BLaER1 treated with 17β-estradiol and CSF1 and Interleukin-3, amounts not matched to agents 10 nM and 100 nM (cell line): ENCODE measurements around the gene NGLY1.
A peak's percentile ranks its signal among the peaks of the same experiment; 100 is the strongest.

ENCODE experiments used
- H3K27ac ChIP-seq, 11 experiments: shearing (Covaris generic); formaldehyde crosslinking; 2 replicates each; pipeline ENCODE4 v1.8.1; 2022
- H3K27me3 ChIP-seq, 11 experiments: shearing (Covaris generic); formaldehyde crosslinking; 2 replicates each; pipeline ENCODE4 v1.8.1; 2022
- H3K36me3 ChIP-seq, 11 experiments: shearing (Covaris generic); formaldehyde crosslinking; 2 replicates each; pipeline ENCODE4 v1.8.1; 2022
- H3K4me1 ChIP-seq, 10 experiments: shearing (Covaris generic); formaldehyde crosslinking; 2 replicates each; pipeline ENCODE4 v1.8.1; 2022
- H3K4me2 ChIP-seq, 11 experiments: shearing (Covaris generic); formaldehyde crosslinking; 2 replicates each; pipeline ENCODE4 v1.8.1; 2022
- H3K4me3 ChIP-seq, 10 experiments: shearing (Covaris generic); formaldehyde crosslinking; 2 replicates each; pipeline ENCODE4 v1.8.1; 2022
- H3K9ac ChIP-seq, 11 experiments: shearing (Covaris generic); formaldehyde crosslinking; 2 replicates each; pipeline ENCODE4 v1.8.1; 2022
- H3K9me3 ChIP-seq, 11 experiments: shearing (Covaris generic); formaldehyde crosslinking; replicated peaks in 1 of 11; 2 replicates each; pipeline ENCODE4 v1.8.1; 2022
- H4K20me1 ChIP-seq, 11 experiments: shearing (Covaris generic); formaldehyde crosslinking; 2 replicates each; pipeline ENCODE4 v1.8.1; 2022
- Cebpa-rat ChIP-seq, 11 experiments: shearing (Covaris generic); IDR thresholded peaks; 2 replicates each; pipeline ENCODE4 v1.8.1; 2022

NGLY1 gene

DNA sequence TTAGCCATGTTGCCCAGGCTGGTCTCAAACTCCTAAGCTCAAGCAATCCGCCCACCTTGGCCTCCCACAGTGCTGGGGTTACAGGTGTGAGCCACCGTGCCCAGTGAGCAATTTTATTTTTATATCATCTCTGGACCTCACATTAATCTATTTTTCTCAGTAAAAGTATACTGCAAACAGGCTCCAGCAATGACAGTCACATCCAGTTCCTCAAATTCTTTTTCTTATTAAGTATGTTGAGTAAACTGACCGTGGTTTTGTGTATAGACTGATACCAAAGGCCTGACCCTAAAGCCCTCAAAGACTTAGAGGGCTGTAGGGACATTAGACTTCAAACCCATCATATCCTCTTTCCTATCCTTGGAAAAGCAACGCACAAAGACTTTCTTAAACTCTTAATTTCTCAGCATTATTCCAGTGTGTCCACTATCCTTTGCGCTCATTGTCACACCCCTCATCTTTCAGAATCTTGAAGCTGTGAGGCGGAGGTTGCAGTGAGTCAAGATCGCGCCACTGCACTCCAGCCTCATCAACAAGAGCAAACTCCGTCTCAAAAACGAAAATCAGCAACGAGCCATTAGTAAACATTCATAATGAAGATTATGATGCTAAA, 2.0 kb downstream of the NGLY1 start:
- peaks cover 23 to 42% (median 34%) of the 10 kb centered on the region in 11 experiments for H3K36me3 ChIP-seq
- peak overlapping the region; percentile 89 to 97 (median 93) for H3K4me2 ChIP-seq
- peak overlapping the region; percentile 51 to 90 (median 89); a peak in 20 of 22 replicates for H3K9ac ChIP-seq
- TF ChIP-seq Cebpa-rat (IDR thresholded peaks at IDR 0.05), result no peak
- peak overlapping the region; percentile 78 to 92 (median 86); a peak in 18 of 20 replicates for H3K4me3 ChIP-seq
- peaks cover 13 to 32% (median 26%) of the 10 kb centered on the region in 11 experiments for H3K9me3 ChIP-seq
- H3K27ac ChIP-seq, result peak overlapping the region in 7 of 11 experiments; percentile 5 to 91 (median 84); a peak in 6 of 22 replicates
- peaks cover 19 to 33% (median 23%) of the 10 kb centered on the region in 11 experiments; a peak in 19 of 22 replicates for H4K20me1 ChIP-seq
- H3K27me3 ChIP-seq, result no peaks in the 10 kb centered on the region
- H3K4me1 ChIP-seq, result peaks cover 36 to 49% (median 42%) of the 10 kb centered on the region in 10 experiments

DNA sequence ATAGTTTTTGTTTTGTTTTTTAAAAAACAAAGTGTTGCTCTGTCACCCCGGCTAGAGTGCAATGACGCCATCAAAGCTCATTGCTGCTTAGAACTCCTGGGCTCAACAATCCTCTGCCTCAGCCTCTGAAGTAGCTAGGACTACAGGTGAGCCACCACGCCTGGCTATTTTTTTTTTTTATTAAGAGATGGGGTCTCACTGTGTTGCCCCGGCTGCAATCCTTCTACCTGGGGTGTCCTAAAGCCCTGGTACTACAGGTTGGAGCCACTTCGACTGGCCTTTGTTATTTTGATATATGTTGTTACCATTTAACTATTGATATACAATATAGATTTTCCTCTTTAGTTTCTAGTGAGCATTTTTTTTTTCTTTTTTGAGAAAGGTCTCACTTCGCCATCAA, 2.6 kb downstream of the NGLY1 start:
- no peak for TF ChIP-seq Cebpa-rat (IDR thresholded peaks at IDR 0.05)
- H3K9ac ChIP-seq, result peak overlapping the region in 6 of 11 experiments; percentile 29 to 90 (median 90); a peak in 8 of 22 replicates
- H4K20me1 ChIP-seq, result peaks cover 19 to 33% (median 23%) of the 10 kb centered on the region in 11 experiments; a peak in 19 of 22 replicates
- peaks cover 36 to 45% (median 41%) of the 10 kb centered on the region in 10 experiments for H3K4me1 ChIP-seq
- peak overlapping the region in 7 of 10 experiments; percentile 82 to 92 (median 89); a peak in 8 of 20 replicates for H3K4me3 ChIP-seq
- no peak overlapping the region for H3K27ac ChIP-seq
- peak overlapping the region; percentile 89 to 97 (median 93) for H3K4me2 ChIP-seq
- peaks cover 30 to 48% (median 40%) of the 10 kb centered on the region in 11 experiments for H3K36me3 ChIP-seq
- H3K27me3 ChIP-seq, result no peaks in the 10 kb centered on the region
- peaks cover 19 to 38% (median 32%) of the 10 kb centered on the region in 11 experiments for H3K9me3 ChIP-seq

DNA sequence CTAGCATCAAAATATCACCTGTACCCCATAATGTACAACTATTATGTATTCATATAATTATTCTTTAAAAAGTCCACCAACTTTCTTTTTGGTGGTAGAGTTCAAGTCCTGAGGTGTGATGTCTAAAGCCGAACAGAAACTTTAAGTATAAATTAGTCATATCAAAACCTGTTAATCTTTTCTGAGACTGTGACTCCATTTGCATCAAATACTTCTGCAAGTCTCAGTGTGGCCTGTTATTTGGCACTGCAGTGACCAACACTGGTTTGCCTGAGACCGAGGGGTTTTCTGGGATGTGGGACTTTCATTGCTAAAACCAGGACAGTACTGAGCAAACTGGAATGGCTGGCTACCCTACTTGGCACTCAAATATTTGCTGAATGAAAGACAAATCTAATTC, 7.3 kb downstream of the NGLY1 start:
- H3K4me1 ChIP-seq, result peaks cover 10 to 16% (median 11%) of the 10 kb centered on the region in 10 experiments
- H3K4me3 ChIP-seq, result no peak overlapping the region
- no peak for TF ChIP-seq Cebpa-rat (IDR thresholded peaks at IDR 0.05)
- peaks cover 3 to 13% (median 10%) of the 10 kb centered on the region in 11 experiments; a peak in 18 of 22 replicates for H4K20me1 ChIP-seq
- H3K9ac ChIP-seq, result no peak overlapping the region
- H3K27ac ChIP-seq, result no peak overlapping the region
- H3K36me3 ChIP-seq, result peaks cover 58 to 95% (median 86%) of the 10 kb centered on the region in 11 experiments
- H3K27me3 ChIP-seq, result no peaks in the 10 kb centered on the region
- H3K9me3 ChIP-seq, result peaks cover 64 to 85% (median 79%) of the 10 kb centered on the region in 11 experiments
- no peak overlapping the region for H3K4me2 ChIP-seq

DNA sequence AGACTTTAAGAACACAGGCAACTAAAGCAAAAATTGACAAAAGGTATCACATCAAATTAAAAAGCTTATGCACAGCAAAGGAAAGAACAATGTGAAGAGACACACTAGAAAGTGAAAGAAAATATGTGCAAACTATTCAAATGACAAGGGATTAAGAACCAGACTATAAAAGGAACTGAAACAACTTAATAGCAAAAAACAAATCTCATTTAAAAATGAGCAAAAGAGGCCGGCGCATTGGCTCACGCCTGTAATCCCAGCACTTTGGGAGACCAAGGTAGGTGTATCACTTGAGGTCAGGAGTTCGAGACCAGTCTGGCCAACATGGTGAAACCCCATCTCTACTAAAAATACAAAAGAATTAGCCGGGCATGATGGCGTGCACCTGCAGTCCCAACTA, 14.4 kb downstream of the NGLY1 start:
- Histone ChIP-seq H3K4me1 (peaks cover 0 to 8% (median 0%) of the 10 kb centered on the region in 10 experiments; a peak in 3 of 20 replicates), H3K4me2 (0 out of 22 replicates have a peak overlapping the region, but pooled peaks of 1 of the 11 experiments have one; percentile 29), H4K20me1 (peaks cover 0 to 24% (median 0%) of the 10 kb centered on the region in 11 experiments; a peak in 3 of 22 replicates), H3K4me3 (no peak overlapping the region), H3K9me3 (peaks cover 28 to 96% (median 88%) of the 10 kb centered on the region in 11 experiments), H3K27ac (no peak overlapping the region), H3K36me3 (peaks cover 53 to 100% (median 98%) of the 10 kb centered on the region in 11 experiments), H3K9ac (no peak overlapping the region), H3K27me3 (no peaks in the 10 kb centered on the region)
- TF ChIP-seq Cebpa-rat (IDR thresholded peaks at IDR 0.05), result no peak

DNA sequence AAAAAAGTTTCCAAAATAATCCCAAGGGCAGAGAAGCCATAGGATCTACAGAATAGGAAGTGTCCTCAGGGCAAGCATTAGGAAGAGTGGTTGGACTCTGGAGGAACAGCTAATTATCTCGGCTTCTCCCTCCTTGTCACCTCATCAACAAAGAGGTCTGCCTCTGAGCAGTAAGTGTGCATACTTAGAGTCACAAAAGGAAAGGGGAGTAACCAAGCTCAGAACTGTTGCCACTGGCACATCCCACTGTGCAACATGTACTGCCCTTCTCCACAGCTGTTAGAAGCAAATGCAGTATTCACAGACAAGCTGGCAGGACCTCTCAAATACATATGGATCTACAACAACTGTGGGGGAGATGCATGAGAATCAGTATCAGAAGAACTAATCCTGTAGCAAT, 31.5 kb downstream of the NGLY1 start:
- H3K9me3 ChIP-seq, result peaks cover 0 to 29% (median 19%) of the 10 kb centered on the region in 11 experiments; a peak in 13 of 22 replicates
- no peak overlapping the region for H3K4me2 ChIP-seq
- H3K4me3 ChIP-seq, result no peak overlapping the region
- H4K20me1 ChIP-seq, result no peaks in the 10 kb centered on the region; a peak in 1 of 22 replicates
- H3K27me3 ChIP-seq, result no peaks in the 10 kb centered on the region
- H3K4me1 ChIP-seq, result peaks cover 0 to 23% (median 0%) of the 10 kb centered on the region in 10 experiments; a peak in 9 of 20 replicates
- H3K9ac ChIP-seq, result no peak overlapping the region
- peaks cover 79 to 100% (median 97%) of the 10 kb centered on the region in 11 experiments for H3K36me3 ChIP-seq
- TF ChIP-seq Cebpa-rat (IDR thresholded peaks at IDR 0.05), result no peak
- H3K27ac ChIP-seq, result no peak overlapping the region

DNA sequence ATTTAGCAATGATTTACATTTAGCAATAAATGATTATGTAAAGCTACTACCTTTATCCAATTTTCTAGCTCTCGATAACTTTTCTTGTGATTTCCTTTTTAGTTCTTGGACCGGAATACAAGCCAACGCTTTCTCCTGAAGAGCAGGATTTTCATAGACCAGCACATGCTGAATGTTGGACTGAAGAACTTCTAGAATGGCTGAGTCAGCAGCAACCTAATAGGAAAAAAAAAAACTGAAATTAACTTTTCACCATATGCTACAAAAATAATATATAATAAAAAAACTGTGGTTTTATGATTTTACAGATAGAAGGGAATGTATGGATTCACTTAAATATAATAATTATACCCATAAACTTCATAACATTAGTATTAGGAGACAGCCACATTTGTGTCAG, 32.2 kb downstream of the NGLY1 start:
- Histone ChIP-seq H3K4me3 (no peak overlapping the region), H3K27me3 (no peaks in the 10 kb centered on the region), H3K4me2 (no peak overlapping the region), H3K9ac (no peak overlapping the region), H3K27ac (no peak overlapping the region), H3K36me3 (peaks cover 78 to 100% (median 97%) of the 10 kb centered on the region in 11 experiments), H4K20me1 (no peaks in the 10 kb centered on the region; a peak in 1 of 22 replicates), H3K9me3 (peaks cover 0 to 31% (median 19%) of the 10 kb centered on the region in 11 experiments; a peak in 13 of 22 replicates), H3K4me1 (peaks cover 0 to 23% (median 0%) of the 10 kb centered on the region in 10 experiments; a peak in 9 of 20 replicates)
- TF ChIP-seq Cebpa-rat (IDR thresholded peaks at IDR 0.05), result no peak

DNA sequence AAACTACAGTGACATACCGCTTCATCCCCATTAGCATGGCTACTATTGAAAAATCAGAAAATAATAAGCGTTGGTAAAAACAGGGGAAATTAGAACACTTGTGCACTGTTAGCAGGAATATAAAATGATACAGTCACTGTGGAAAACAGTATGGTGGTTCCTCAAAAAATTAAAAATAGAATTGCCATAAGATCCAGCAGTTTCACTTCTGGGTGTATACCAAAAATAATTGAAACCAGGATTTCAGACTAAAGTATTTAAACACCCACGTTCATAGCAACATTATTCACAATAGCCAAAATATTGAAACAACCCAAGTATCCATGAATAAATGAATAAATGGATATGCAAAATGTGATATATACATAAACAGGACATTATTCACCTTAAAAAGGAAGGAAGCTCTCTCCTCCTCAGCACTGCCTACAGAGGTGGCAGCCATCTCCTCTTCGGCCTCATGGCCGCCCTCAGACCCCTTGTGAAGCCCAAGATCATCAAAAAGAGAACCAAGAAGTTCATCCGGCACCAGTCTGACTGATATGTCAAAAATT, 34.1 kb downstream of the NGLY1 start:
- peak overlapping the region in 2 of 11 experiments; percentile 36 to 65; a peak in 4 of 22 replicates for H3K27ac ChIP-seq
- H4K20me1 ChIP-seq, result no peaks in the 10 kb centered on the region; a peak in 1 of 22 replicates
- no peak for TF ChIP-seq Cebpa-rat (IDR thresholded peaks at IDR 0.05)
- H3K27me3 ChIP-seq, result no peaks in the 10 kb centered on the region
- H3K4me1 ChIP-seq, result peaks cover 0 to 23% (median 0%) of the 10 kb centered on the region in 10 experiments; a peak in 9 of 20 replicates
- peak overlapping the region in 4 of 11 experiments; percentile 12 to 69 (median 47); a peak in 5 of 22 replicates for H3K4me2 ChIP-seq
- H3K9me3 ChIP-seq, result peaks cover 0 to 34% (median 23%) of the 10 kb centered on the region in 11 experiments; a peak in 13 of 22 replicates
- no peak overlapping the region for H3K4me3 ChIP-seq
- H3K9ac ChIP-seq, result no peak overlapping the region
- H3K36me3 ChIP-seq, result peaks cover 83 to 100% (median 97%) of the 10 kb centered on the region in 11 experiments

DNA sequence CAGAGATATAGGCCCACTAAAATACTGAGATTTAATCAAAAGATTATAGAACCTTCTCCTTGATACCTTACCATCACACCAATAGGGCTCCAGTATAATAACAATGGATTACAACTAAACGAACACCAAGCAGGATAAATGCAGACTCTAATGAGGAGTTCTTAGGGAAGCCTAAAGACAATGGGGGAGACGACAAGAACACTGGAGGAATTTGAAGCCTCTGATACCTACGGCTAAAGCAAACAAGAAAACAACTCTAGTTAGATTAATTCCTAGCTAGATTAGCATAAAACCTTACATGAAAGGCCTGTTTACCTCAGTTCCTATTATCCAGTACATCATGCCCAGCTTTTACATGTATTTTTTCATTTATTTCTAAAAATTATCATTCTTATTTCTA, 35.1 kb downstream of the NGLY1 start:
- H3K27ac ChIP-seq, result no peak overlapping the region
- H4K20me1 ChIP-seq, result peaks cover 0 to 3% (median 0%) of the 10 kb centered on the region in 11 experiments; a peak in 1 of 22 replicates
- H3K27me3 ChIP-seq, result no peaks in the 10 kb centered on the region
- peaks cover 0 to 34% (median 23%) of the 10 kb centered on the region in 11 experiments; a peak in 13 of 22 replicates for H3K9me3 ChIP-seq
- no peak overlapping the region for H3K4me3 ChIP-seq
- no peak overlapping the region for H3K4me2 ChIP-seq
- no peak overlapping the region for H3K9ac ChIP-seq
- TF ChIP-seq Cebpa-rat (IDR thresholded peaks at IDR 0.05), result no peak
- H3K36me3 ChIP-seq, result peaks cover 87 to 100% (median 99%) of the 10 kb centered on the region in 11 experiments
- H3K4me1 ChIP-seq, result peaks cover 0 to 23% (median 0%) of the 10 kb centered on the region in 10 experiments; a peak in 9 of 20 replicates
